Amniotic epithelial cell (primary cell): ENCODE data around the gene PLA2G4C.
"Not testable (repeated sequence)": the region's sequence is repeated elsewhere in the genome, so short reads cannot be mapped to it uniquely, and the experiment has no call there.

Experiments
- DNase-seq: peaks from one replicate; pipeline ENCODE4 v3.0.0-alpha.2; 2010; ENCODE audit warnings: low read depth

The PLA2G4C gene

GRCh38 chr19:48111280-48111679 lies 663 bp upstream of the PLA2G4C start:
- no peak for DNase-seq

DNA sequence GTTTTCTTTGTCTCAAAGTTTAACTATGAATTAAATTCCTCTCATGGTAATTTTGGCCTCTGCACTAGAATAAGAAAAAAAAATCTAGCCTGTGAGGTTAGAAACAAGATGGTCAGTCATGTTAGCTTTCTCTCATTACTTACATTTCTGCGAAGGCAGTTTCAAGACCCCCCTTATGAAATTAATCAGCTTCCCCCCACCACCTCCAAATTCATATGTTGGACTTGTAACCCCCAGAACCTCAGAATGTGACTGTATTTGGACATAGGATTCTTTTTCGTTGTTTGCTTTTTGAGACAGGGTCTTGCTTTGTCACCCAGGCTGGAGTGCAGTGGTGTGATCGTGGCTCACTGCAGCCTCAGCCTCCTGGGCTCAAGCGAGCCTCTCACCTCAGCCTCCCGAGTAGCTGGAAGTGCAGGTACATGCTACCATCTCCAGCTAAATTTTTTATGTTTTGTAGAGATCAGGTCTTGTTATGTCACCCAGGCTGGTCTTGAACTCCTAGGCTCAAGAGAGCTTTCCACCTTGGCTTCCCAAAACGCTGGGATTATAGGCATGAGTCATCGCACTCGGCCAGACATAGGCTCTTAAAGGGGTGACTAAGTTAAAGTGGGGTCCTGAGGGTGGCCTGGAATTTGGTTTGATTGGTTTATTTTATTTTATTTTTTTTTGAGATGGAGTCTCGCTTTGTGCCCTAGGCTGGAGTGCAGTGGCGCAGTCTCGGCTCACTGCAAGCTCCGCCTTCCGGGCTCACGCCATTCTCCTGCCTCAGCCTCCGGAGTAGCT lies 1.4 kb downstream of the PLA2G4C start:
- DNase-seq: no peak

- DNase-seq: no peak
These were observed 6.7 kb downstream of the PLA2G4C start for GRCh38 chr19:48103922-48104321.

GRCh38 chr19:48102870-48103751 lies 7.5 kb downstream of the PLA2G4C start:
- peak; percentile 67 for DNase-seq

- peak; percentile 23 for DNase-seq
These were observed 14.9 kb downstream of the PLA2G4C start for GRCh38 chr19:48095612-48096175.

GRCh38 chr19:48094855-48095203 lies 15.8 kb downstream of the PLA2G4C start:
- DNase-seq: no peak

DNA sequence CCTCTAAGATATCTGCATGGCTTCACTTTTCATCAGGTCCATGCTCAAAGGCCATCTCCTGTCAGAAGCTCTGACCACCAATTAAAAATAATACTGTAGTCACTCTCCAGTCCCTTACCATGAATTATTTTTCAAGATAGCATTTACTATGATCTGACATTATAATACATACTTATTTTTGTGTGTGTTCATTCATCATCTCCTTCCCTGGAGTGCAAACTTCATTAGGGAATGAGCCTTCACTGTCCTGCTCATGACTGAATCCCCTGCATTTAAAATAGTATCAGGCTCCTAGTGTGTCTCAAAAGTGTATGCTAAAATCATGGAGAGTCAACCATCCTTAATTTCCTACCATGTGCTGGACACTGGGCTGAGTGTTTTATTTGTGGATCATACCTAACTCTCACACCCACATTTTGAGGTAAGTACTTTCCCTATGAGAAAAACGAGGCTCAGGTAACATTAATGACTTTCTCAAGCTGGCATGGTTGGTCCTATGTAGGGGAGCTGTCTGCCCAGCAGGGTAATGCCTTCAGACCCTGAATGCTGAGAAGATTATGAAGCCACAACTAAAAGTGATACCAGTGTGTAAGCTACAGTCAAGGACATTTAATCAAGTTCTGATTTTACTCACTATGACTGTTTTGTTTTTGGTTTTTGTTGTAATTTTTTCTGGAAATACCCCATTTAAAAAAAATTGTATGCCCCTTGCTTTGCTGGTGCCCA lies 16.3 kb downstream of the PLA2G4C start:
- no peak for DNase-seq

GRCh38 chr19:48091111-48091718 lies 19.4 kb downstream of the PLA2G4C start:
- DNase-seq: peak; percentile 48

GRCh38 chr19:48090281-48090802 lies 20.3 kb downstream of the PLA2G4C start:
- no peak for DNase-seq

- DNase-seq: not testable (repeated sequence)
These were observed 21.6 kb downstream of the PLA2G4C start for GRCh38 chr19:48088991-48089390.

DNA sequence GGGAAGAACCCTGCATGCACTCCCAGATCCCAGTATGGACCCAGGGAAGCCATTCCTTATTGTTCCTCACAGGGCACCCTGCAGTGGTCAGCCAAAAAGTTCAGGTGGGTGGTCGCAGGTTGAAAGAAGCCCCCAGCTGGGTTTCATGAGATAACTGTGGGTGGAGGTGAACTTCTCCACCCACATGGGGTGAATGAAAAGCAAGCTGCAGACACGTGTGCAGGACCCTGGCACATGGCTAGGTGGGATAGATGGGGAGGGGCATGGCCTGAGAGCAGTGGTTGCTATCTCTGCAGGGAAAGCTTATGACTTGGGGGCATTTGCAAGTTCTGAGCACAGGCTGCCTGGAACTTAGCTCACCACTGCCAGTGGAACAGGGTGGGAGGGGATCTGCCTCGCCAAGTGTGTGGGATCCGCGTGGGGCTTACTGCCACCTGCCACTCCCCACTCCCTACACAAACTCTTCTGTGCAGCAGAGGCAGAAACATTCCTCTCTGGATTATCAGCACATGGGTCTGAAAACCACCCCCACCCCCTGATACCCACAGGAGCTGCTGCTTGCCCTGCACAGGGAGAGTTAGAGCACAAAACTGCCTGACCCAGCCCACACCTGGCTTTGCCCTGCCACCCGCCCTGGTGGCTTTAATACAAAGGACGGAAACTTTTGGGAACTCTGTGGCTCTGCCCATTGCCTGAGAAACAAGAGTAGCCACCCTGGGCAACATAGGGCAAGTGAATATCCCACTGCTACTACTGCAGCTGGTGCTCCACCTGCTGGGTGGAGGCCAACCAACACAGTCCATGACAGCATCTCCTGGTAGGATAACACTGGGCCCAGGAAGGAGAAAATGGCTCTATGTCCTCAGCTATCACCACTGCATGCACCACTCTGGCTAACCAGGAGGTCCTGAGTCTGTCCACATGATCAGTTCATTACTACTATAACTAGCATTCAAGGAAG lies 24.4 kb downstream of the PLA2G4C start:
- no peak for DNase-seq

DNA sequence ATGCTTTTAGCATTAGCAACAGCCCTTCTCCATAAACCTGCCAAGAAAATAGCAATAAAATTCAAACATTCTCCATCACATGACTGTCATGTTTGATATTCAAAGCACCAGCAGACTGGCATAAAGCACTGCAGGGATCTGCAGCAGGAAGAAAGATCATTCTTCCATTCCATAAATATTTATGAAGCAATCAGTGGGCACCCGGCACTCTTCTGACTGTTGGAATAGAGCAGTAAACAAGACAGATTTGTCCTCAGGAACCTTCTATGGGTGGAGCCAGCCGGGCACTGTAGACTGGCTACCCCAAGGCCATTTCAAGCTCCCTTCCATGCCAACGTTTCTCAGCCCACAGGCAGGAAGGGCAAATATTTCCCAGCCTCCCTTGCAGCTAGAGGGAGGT lies 25.5 kb downstream of the PLA2G4C start:
- DNase-seq: no peak

DNA sequence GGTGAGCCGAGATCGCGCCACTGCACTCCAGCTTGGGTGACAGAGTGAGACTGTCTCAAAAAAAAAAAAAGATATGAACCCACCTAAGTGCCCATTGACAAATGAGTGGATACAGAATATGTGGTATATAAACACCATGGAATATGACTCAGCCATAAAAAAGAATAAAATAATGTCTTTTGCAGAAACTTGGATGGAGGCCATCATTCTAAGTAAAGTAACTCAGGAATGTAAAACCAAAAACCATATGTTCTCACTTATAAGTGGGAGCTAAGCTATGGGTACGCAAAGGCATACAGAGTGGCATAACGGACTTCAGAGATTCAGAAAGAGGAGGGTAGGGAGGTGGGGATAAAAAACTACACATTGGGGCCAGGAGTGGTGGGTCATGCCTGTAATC lies 29.5 kb downstream of the PLA2G4C start:
- no peak for DNase-seq

- DNase-seq: not testable (repeated sequence)
These were observed 40.3 kb downstream of the PLA2G4C start for GRCh38 chr19:48070177-48070769.

- no peak for DNase-seq
These were observed 41.2 kb downstream of the PLA2G4C start for GRCh38 chr19:48069435-48069834.

GRCh38 chr19:48064509-48064908 lies 46.1 kb downstream of the PLA2G4C start:
- peak; percentile 15 for DNase-seq

- DNase-seq: no peak
These were observed 48.9 kb downstream of the PLA2G4C start for GRCh38 chr19:48061401-48062344.

DNA sequence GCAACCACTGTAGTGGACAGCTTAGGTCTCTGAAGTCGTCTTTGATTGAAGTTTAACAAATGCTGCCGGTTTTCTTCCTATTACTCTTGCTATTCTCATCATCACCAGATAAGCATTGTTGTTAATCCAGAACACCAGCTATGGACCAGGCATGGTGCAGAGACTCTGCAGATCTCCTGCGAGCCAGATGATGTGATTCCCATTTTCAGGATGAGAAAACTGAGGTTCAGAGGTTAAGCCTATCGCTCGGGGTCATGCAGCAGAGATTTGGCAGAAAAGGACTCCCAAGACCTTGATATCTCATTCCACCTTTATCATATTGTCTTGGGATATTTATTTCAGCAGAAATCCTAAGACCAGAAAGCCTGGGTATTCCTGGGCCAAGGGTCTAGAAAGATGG lies 50.2 kb downstream of the PLA2G4C start:
- DNase-seq: no peak

DNA sequence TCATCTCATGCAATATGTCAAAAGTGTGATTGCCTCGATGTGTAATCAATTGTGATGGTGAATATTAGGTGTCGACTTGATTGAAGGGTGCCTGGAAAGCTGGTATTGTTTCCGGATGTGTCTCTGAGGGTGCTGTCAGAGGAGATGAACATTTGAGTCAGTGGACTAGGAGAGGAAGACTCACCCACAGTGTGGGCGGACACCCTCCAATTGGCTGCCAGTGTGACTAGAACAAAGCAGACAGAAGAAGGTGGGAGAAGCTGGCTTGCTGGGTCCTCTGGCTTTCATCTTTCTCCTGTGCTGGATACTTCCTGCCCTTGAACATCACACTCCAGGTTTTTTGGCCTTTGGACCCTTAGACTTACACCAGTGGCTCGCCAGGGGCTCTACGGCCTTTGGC lies 51.3 kb downstream of the PLA2G4C start:
- no peak for DNase-seq
